OCI-LY7 (cell line): ENCODE results near the gene DLX4.

Experiments
- EZH2phosphoT487 ChIP-seq: fragments of 200-600 bp; sonication (generic); IDR thresholded peaks from 2 replicates; pipeline ENCODE4 v1.6.1; 2018; ENCODE audit warnings: low read depth, borderline replicate concordance, mild to moderate bottlenecking, mixed run types, antibody characterized with exemption, low read length, moderate library complexity, mixed read lengths
- TF ChIP-seq, protein P1 (sequence below): fragments of 200-600 bp; sonication (generic); conservative IDR thresholded peaks from 2 replicates; pipeline ENCODE4 v1.5.1; 2014; ENCODE audit warnings: mild to moderate bottlenecking, antibody characterized with exemption, low read length, moderate library complexity, mixed read lengths

DNA sequence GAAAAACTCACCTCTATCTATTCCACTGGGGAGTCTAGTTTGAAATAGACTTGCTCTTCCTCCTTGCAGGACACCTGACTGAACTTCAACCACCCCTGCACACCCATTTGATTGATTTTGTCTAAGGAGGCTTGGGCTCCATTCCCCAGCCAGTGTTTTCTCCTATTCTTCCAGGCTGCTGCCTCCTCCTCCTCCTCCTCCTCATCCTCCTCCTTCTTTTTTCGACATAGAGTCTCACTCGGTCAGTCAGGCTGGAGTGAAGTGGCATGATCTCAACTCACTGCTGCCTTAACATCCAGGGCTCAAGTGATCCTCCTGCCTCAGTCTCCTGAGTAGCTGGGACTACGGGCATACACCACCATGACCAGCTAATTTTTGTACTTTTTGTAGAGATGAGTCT is 1.8 kb upstream of the DLX4 start:
- TF ChIP-seq, protein P1, sequence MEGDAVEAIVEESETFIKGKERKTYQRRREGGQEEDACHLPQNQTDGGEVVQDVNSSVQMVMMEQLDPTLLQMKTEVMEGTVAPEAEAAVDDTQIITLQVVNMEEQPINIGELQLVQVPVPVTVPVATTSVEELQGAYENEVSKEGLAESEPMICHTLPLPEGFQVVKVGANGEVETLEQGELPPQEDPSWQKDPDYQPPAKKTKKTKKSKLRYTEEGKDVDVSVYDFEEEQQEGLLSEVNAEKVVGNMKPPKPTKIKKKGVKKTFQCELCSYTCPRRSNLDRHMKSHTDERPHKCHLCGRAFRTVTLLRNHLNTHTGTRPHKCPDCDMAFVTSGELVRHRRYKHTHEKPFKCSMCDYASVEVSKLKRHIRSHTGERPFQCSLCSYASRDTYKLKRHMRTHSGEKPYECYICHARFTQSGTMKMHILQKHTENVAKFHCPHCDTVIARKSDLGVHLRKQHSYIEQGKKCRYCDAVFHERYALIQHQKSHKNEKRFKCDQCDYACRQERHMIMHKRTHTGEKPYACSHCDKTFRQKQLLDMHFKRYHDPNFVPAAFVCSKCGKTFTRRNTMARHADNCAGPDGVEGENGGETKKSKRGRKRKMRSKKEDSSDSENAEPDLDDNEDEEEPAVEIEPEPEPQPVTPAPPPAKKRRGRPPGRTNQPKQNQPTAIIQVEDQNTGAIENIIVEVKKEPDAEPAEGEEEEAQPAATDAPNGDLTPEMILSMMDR = no peak
- no peak for TF ChIP-seq EZH2phosphoT487
